ENCODE data around the gene FOXF1.

GRCh38 chr16:86485746-86486145, 24.6 kb upstream of the FOXF1 start:
- TF ChIP-seq CTCF (IDR thresholded peaks at IDR 0.05) = no peak
- no peak for TF ChIP-seq REST (IDR thresholded peaks at IDR 0.05; ENCODE audit: insufficient read depth in 1 of 2, low read depth in 2 of 2, low read length in 1 of 2)
- TF ChIP-seq POLR2AphosphoS5 (IDR thresholded peaks at IDR 0.05; ENCODE audit: low read depth, low read length) = no peak

Data from Panc1 (cell line).